B cell (primary cell): ENCODE measurements around the gene APOB.

Source experiments
- EZH2 ChIP-seq: IDR thresholded peaks from 2 replicates; pipeline ENCODE4 v1.6.1; 2012; ENCODE audit warnings: borderline replicate concordance, low read depth, mild to moderate bottlenecking, moderate library complexity, low read length; ENCODE audit not compliant: insufficient read depth, poor library complexity, severe bottlenecking
- TF ChIP-seq, protein P1 (sequence below): fragments of 200-600 bp; IDR thresholded peaks from one replicate; pipeline ENCODE4 v1.8.0; 2022; ENCODE audit warnings: antibody characterized with exemption, mild to moderate bottlenecking

DNA sequence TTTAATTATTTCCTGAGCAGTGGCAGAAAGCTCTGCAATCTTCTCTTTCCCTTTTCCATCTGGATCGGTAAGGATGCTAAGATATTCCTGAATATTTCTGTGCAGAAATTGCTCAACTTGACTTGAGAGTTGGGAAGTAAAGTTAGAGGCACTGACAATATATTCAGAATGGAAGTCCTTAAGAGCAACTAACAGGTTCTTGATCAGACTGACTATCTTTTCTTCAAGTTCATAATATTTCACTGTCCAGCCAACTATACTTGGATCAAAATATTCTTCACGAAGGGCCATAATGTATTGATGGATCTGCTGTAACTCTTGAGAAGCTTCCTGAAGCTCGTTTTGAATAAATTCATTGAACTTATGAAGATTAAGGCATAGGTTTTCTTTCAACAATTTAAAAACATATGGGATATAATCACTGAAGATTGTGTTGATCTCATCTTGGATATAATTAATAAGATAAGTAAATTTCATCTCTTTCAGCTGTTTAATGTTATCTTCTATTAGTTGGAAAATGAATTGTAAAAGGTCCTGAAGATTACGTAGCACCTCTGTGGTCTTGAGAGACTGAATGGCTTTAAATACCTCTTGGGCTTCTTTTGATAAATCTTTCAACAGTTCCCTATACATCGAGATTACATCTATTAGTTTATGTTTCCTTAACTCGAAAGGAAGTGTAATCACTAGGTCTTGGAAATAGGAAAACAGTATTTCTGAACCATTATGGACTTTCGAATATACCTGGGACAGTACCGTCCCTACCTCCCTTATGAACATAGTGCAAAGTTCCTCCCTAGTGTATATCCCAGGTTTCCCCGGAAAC, 41.7 kb downstream of the APOB start:
- TF ChIP-seq, protein P1, sequence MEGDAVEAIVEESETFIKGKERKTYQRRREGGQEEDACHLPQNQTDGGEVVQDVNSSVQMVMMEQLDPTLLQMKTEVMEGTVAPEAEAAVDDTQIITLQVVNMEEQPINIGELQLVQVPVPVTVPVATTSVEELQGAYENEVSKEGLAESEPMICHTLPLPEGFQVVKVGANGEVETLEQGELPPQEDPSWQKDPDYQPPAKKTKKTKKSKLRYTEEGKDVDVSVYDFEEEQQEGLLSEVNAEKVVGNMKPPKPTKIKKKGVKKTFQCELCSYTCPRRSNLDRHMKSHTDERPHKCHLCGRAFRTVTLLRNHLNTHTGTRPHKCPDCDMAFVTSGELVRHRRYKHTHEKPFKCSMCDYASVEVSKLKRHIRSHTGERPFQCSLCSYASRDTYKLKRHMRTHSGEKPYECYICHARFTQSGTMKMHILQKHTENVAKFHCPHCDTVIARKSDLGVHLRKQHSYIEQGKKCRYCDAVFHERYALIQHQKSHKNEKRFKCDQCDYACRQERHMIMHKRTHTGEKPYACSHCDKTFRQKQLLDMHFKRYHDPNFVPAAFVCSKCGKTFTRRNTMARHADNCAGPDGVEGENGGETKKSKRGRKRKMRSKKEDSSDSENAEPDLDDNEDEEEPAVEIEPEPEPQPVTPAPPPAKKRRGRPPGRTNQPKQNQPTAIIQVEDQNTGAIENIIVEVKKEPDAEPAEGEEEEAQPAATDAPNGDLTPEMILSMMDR, result no peak
- TF ChIP-seq EZH2, result no peak
